SU-DHL-6 (cell line): Measurements from ENCODE around the gene MAP2K4.

ENCODE experiments used
- H2AFZ ChIP-seq: fragments of 200-600 bp; sonication (generic); 2 replicates; pipeline ENCODE4 v1.6.1; 2014; ENCODE audit warnings: low read depth, mild to moderate bottlenecking, moderate library complexity, mixed read lengths, antibody characterized with exemption, low read length; ENCODE audit not compliant: severe bottlenecking
- H3F3A ChIP-seq: fragments of 200-600 bp; shearing (Covaris generic); 2 replicates; pipeline ENCODE4 v1.6.0; 2016; ENCODE audit warnings: antibody characterized with exemption, mild to moderate bottlenecking; ENCODE audit not compliant: insufficient read depth
- H3K27ac ChIP-seq: fragments of 200-600 bp; sonication (generic); 2 replicates; pipeline ENCODE4 v1.5.1; 2016; ENCODE audit warnings: low read depth, mild to moderate bottlenecking, low read length, moderate library complexity, mixed read lengths
- H3K27me3 ChIP-seq: fragments of 200-600 bp; sonication (generic), shearing (Covaris generic); 2 replicates; pipeline ENCODE4 v1.6.0; 2014; ENCODE audit warnings: mild to moderate bottlenecking, low read length
- H3K36me3 ChIP-seq: fragments of 200-600 bp; sonication (generic); 2 replicates; pipeline ENCODE4 v1.6.1; 2014; ENCODE audit warnings: mild to moderate bottlenecking, low read length, mixed read lengths
- H3K4me2 ChIP-seq: fragments of 300-600, 200-600 bp; shearing (Covaris generic), sonication (generic); 2 replicates; pipeline ENCODE4 v1.6.0; 2014; ENCODE audit warnings: low read length, low read depth, mild to moderate bottlenecking; ENCODE audit not compliant: poor library complexity, severe bottlenecking
- H3K4me3 ChIP-seq: fragments of 200-600 bp; sonication (generic); 2 replicates; pipeline ENCODE4 v1.5.1; 2014; ENCODE audit warnings: antibody characterized with exemption, low read length, mild to moderate bottlenecking, mixed read lengths; ENCODE audit not compliant: insufficient read depth, poor library complexity, severe bottlenecking
- H3K79me2 ChIP-seq: fragments of 200-600 bp; sonication (generic); 2 replicates; pipeline ENCODE4 v1.6.1; 2014; ENCODE audit warnings: mild to moderate bottlenecking, low read length, moderate library complexity; ENCODE audit not compliant: insufficient read depth
- H3K9ac ChIP-seq: fragments of 200-600 bp; sonication (generic); 2 replicates; pipeline ENCODE4 v1.7.0; 2014; ENCODE audit warnings: mild to moderate bottlenecking, low read length
- H3K9me2 ChIP-seq: fragments of 200-600 bp; sonication (generic); replicated peaks from 2 replicates; pipeline ENCODE4 v1.6.1; 2014; ENCODE audit warnings: low read length; ENCODE audit not compliant: insufficient read depth
- H3K9me3 ChIP-seq: fragments of 200-600 bp; sonication (generic); 2 replicates; pipeline ENCODE4 v1.6.1; 2014; ENCODE audit warnings: low read length, mixed read lengths; ENCODE audit not compliant: insufficient read depth
- H4K20me1 ChIP-seq: fragments of 200-600 bp; sonication (generic); 2 replicates; pipeline ENCODE4 v1.6.1; 2014; ENCODE audit warnings: low read depth, mild to moderate bottlenecking, antibody characterized with exemption, low read length, moderate library complexity, mixed read lengths
- CTCF ChIP-seq: fragments of 200-600 bp; sonication (generic); IDR thresholded peaks from one replicate; pipeline ENCODE4 v1.5.1; 2017; ENCODE audit warnings: antibody characterized with exemption, mild to moderate bottlenecking, low read length, moderate library complexity; ENCODE audit not compliant: insufficient read depth, poor library complexity, severe bottlenecking
- EZH2phosphoT487 ChIP-seq: fragments of 200-600 bp; sonication (generic), shearing (Covaris generic); conservative IDR thresholded peaks from 2 replicates; pipeline ENCODE4 v1.6.1; 2018; ENCODE audit warnings: mild to moderate bottlenecking, antibody characterized with exemption, low read length, moderate library complexity, mixed read lengths

The MAP2K4 gene

GRCh38 chr17:12128946-12129345 is 108.3 kb downstream of the MAP2K4 start:
- H3K79me2 ChIP-seq = no peaks in the 10 kb centered on the region
- no peak overlapping the region for H3K4me2 ChIP-seq
- H3K9me2 ChIP-seq = no peaks in the 10 kb centered on the region
- no peaks in the 10 kb centered on the region for H4K20me1 ChIP-seq
- no peaks in the 10 kb centered on the region for H3K27me3 ChIP-seq
- no peak overlapping the region for H3K9ac ChIP-seq
- H3K36me3 ChIP-seq = peaks cover 3% of the 10 kb centered on the region; the same call in 1 of the 2 replicates
- H3K9me3 ChIP-seq = no peaks in the 10 kb centered on the region
- no peaks in the 10 kb centered on the region for H3F3A ChIP-seq
- no peak for TF ChIP-seq EZH2phosphoT487
- no peak for TF ChIP-seq CTCF
- no peak overlapping the region for H3K4me3 ChIP-seq
- H2AFZ ChIP-seq = no peak overlapping the region
- no peak overlapping the region for H3K27ac ChIP-seq

DNA sequence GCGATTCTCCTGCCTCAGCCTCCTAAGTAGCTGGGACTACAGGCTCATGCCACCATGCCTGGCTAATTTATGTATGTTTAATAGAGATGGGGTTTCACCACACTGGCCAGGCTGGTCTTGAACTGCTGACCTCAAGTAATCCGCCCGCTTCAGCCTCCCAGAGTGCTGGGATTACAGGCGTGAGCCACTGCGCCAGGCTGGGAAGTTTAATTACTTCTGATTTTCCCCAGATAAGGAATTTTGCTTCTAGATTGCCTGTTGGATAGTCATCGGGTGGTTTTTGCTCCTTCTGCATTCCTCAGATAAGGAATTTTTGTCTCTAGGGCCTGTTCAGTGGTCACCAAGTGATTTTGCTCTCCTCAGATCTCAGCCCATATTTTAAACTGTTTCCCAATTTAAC is 112.5 kb downstream of the MAP2K4 start:
- no peaks in the 10 kb centered on the region for H3F3A ChIP-seq
- H3K9ac ChIP-seq = no peak overlapping the region
- no peaks in the 10 kb centered on the region for H3K79me2 ChIP-seq
- no peak overlapping the region for H2AFZ ChIP-seq
- no peaks in the 10 kb centered on the region for H4K20me1 ChIP-seq
- H3K27me3 ChIP-seq = no peaks in the 10 kb centered on the region
- H3K9me2 ChIP-seq = no peaks in the 10 kb centered on the region
- no peak overlapping the region for H3K4me3 ChIP-seq
- H3K4me2 ChIP-seq = no peak overlapping the region
- H3K36me3 ChIP-seq = peaks cover 3% of the 10 kb centered on the region; the same call in 1 of the 2 replicates
- no peaks in the 10 kb centered on the region for H3K9me3 ChIP-seq
- TF ChIP-seq EZH2phosphoT487 (no peak), CTCF (no peak)
- no peak overlapping the region for H3K27ac ChIP-seq

DNA sequence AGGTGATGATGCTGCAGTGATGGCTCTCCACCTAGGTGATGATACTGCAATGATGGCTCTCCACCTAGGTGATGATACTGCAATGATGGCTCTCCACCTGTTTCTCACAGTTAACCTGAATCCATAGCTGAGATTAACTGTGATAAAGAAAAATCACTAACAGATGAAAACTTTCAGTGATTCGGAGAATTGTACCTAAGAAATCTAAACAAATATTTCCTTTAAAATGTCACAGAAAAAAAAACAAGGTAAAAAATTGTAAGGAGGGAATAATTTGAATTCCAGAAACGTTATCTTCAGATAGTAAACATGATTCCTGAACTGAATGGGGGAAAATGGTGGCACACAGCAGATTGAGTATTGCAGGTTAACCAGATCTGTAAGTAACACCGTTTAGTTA is 113.4 kb downstream of the MAP2K4 start:
- no peaks in the 10 kb centered on the region for H3K9me3 ChIP-seq
- no peaks in the 10 kb centered on the region for H3F3A ChIP-seq
- no peaks in the 10 kb centered on the region for H3K9me2 ChIP-seq
- H3K4me3 ChIP-seq = no peak overlapping the region
- H3K27me3 ChIP-seq = no peaks in the 10 kb centered on the region
- H2AFZ ChIP-seq = no peak overlapping the region
- no peak overlapping the region for H3K4me2 ChIP-seq
- peaks cover 3% of the 10 kb centered on the region; the same call in 1 of the 2 replicates for H3K36me3 ChIP-seq
- TF ChIP-seq CTCF = no peak
- TF ChIP-seq EZH2phosphoT487 = no peak
- H3K79me2 ChIP-seq = no peaks in the 10 kb centered on the region
- no peak overlapping the region for H3K9ac ChIP-seq
- no peak overlapping the region for H3K27ac ChIP-seq
- H4K20me1 ChIP-seq = no peaks in the 10 kb centered on the region
